HEK293T (cell line): ENCODE measurements around the gene CCIN.

ENCODE experiments used
- ARNT ChIP-seq: fragments of 450-650 bp; IDR thresholded peaks from 2 replicates; pipeline ENCODE4 v1.6.1; 2017; ENCODE audit warnings: mild to moderate bottlenecking
- BHLHE40 ChIP-seq: fragments of 450-650 bp; IDR thresholded peaks from 2 replicates; pipeline ENCODE4 v1.6.1; 2016; ENCODE audit warnings: mild to moderate bottlenecking, moderate library complexity, borderline replicate concordance
- ELF4 ChIP-seq: fragments of 450-650 bp; IDR thresholded peaks from 2 replicates; pipeline ENCODE4 v1.6.1; 2017; ENCODE audit warnings: antibody characterized with exemption
- FOXA1 ChIP-seq: fragments of 450-650 bp; IDR thresholded peaks from 2 replicates; pipeline ENCODE4 v1.6.1; 2016; ENCODE audit warnings: mild to moderate bottlenecking
- FOXK2 ChIP-seq: fragments of 450-650 bp; IDR thresholded peaks from 2 replicates; pipeline ENCODE4 v1.6.1; 2016; ENCODE audit warnings: mild to moderate bottlenecking
- FOXM1 ChIP-seq: fragments of 450-650 bp; IDR thresholded peaks from 2 replicates; pipeline ENCODE4 v1.6.1; 2017; ENCODE audit warnings: mild to moderate bottlenecking, borderline replicate concordance
- L3MBTL2 ChIP-seq: fragments of 450-650 bp; conservative IDR thresholded peaks from 2 replicates; pipeline ENCODE4 v1.6.1; 2016; ENCODE audit warnings: mild to moderate bottlenecking
- LEF1 ChIP-seq: fragments of 450-650 bp; IDR thresholded peaks from 2 replicates; pipeline ENCODE4 v1.6.1; 2017; ENCODE audit warnings: mild to moderate bottlenecking, borderline replicate concordance
- NFRKB ChIP-seq: fragments of 450-650 bp; IDR thresholded peaks from 2 replicates; pipeline ENCODE4 v1.6.1; 2016; ENCODE audit warnings: mild to moderate bottlenecking, moderate library complexity
- PKNOX1 ChIP-seq: fragments of 450-650 bp; IDR thresholded peaks from 2 replicates; pipeline ENCODE4 v1.6.1; 2016
- SP1 ChIP-seq: fragments of 450-650 bp; IDR thresholded peaks from 2 replicates; pipeline ENCODE4 v1.6.1; 2017
- SUZ12 ChIP-seq: fragments of 450-650 bp; IDR thresholded peaks from 2 replicates; pipeline ENCODE4 v1.6.1; 2016; ENCODE audit warnings: mild to moderate bottlenecking
- ZNF384 ChIP-seq: fragments of 450-650 bp; IDR thresholded peaks from 2 replicates; pipeline ENCODE4 v1.6.1; 2016

GRCh38 chr9:36163786-36164170, 5.4 kb upstream of the CCIN start:
- no peak for TF ChIP-seq FOXM1
- no peak for TF ChIP-seq FOXK2
- TF ChIP-seq SP1 = no peak
- no peak for TF ChIP-seq BHLHE40
- TF ChIP-seq ARNT = no peak
- TF ChIP-seq ELF4 = no peak
- no peak for TF ChIP-seq FOXA1
- no peak for TF ChIP-seq NFRKB
- no peak for TF ChIP-seq LEF1
- TF ChIP-seq ZNF384 = no peak
- no peak for TF ChIP-seq SUZ12
- no peak for TF ChIP-seq L3MBTL2
- no peak for TF ChIP-seq PKNOX1
